Measurements from ENCODE around the gene HOXA1.

The HOXA1 gene

DNA sequence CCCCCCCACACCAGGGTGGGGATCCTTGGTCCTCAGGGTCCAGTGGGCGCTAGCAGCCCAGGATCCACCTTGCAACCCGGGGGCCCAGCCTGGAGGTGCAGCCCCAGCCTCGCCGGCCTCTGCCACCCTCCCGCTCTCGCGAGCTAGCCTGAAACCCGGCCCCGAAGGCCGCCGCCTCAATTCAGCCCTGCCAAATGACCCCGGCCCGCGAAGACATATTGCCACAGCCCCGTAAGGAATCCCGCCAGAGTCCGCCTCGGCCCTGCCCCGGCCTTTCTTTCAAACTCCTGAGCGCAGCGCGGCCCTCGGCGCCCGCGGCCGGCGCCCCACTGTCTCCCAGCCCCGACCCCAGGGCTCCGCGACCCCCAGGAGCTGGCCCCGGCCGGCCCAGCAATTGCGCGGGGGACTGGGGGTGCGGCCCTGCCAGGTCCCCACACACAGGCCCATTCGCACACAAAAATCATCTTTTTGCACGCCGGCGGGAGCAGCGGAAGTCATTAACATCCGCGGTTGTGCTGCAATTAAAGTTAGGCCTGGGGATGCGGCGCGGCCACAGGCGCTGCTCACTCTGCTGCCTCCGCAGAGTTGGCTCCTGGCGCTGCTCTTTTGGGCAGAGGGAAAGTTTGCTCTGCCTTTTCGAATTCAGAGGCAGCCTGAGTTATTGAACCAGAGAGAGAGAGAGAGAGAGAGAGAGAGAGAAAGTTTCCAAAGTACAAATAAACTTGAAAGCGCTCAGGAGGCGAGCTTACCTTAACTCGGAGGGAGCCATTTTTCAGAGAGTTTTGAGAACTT is 43.7 kb upstream of the HOXA1 start:
- no peak overlapping the region for H3K23ac ChIP-seq (ENCODE audit: low read length in 2 of 2)
- H3K4me2 ChIP-seq (ENCODE audit: low read length, poor library complexity, severe bottlenecking), result peak overlapping the region; percentile 49
- DNase-seq, result peak; percentile 25
- peak overlapping the region in 1 of 2 experiments; percentile 57 for H2BK12ac ChIP-seq (ENCODE audit: low read length in 2 of 2)
- peaks cover 11% of the 10 kb centered on the region for H3K4me1 ChIP-seq (ENCODE audit: control insufficient read depth, insufficient read depth, low read depth, low read length)
- no peaks in the 10 kb centered on the region for H3K27me3 ChIP-seq (ENCODE audit: control insufficient read depth in 1 of 2, insufficient read depth in 1 of 2, low read length in 2 of 2)
- peak overlapping the region; percentile 83 for H3K27ac ChIP-seq (ENCODE audit: low read length, poor library complexity, severe bottlenecking)
- no peak overlapping the region for H2AFZ ChIP-seq (ENCODE audit: low read depth, low read length)
- peak overlapping the region; percentile 41 for H2AK5ac ChIP-seq (ENCODE audit: low read length, severe bottlenecking)
- peak overlapping the region; percentile 88 for H2BK5ac ChIP-seq (ENCODE audit: low read depth, low read length, poor library complexity, severe bottlenecking)
- peak overlapping the region; percentile 28 for H4K91ac ChIP-seq (ENCODE audit: low read length)
- WGBS, result 6% methylated on average over 52 of the region's 53 CpGs
- H2BK15ac ChIP-seq (ENCODE audit: low read depth, poor library complexity, severe bottlenecking), result peak overlapping the region; percentile 20
- H4K8ac ChIP-seq (ENCODE audit: low read length), result peak overlapping the region; percentile 78
- no peaks in the 10 kb centered on the region for H3K9me3 ChIP-seq (ENCODE audit: control insufficient read depth, low read length)
- peak overlapping the region in 1 of 2 experiments; percentile 55 for H3K4ac ChIP-seq (ENCODE audit: low read depth in 1 of 2, low read length in 2 of 2)
- no peak overlapping the region for H3K14ac ChIP-seq (ENCODE audit: low read length in 2 of 2)
- H3K79me1 ChIP-seq (replicated peaks; ENCODE audit: low read length, poor library complexity, severe bottlenecking), result no peaks in the 10 kb centered on the region
- H2BK120ac ChIP-seq (ENCODE audit: low read depth, low read length), result no peak overlapping the region
- H3K4me3 ChIP-seq (ENCODE audit: insufficient read depth in 1 of 2, low read depth in 1 of 2, low read length in 2 of 2), result peak overlapping the region; percentile 70 to 82
- H3K9ac ChIP-seq (ENCODE audit: low read length), result peak overlapping the region; percentile 97
- peak overlapping the region in 1 of 2 experiments; percentile 21 for H3K18ac ChIP-seq (ENCODE audit: low read depth in 1 of 2, low read length in 2 of 2)
- peaks cover 3 to 29% of the 10 kb centered on the region in 2 experiments for H3K36me3 ChIP-seq (ENCODE audit: control insufficient read depth in 1 of 2, insufficient read depth in 2 of 2, low read depth in 1 of 2, low read length in 2 of 2)

DNA sequence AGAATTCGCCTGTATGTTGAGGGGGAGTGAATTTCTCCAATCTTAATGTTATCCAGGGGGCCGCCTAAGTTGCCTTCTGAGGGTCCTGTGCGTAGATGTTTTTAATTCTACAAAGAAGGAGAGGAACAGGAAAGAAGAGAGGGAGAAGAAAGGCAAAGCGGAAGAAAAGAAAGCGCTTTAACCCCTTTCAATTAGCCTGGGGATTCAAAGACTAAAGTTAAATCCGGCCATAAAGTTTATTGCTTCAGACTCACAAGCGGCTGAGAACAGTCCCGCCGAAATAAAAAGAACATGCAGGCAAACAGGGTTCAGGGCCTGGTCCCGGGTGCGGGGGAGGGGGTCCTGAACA is 43.2 kb upstream of the HOXA1 start:
- H4K91ac ChIP-seq (ENCODE audit: low read length), result no peak overlapping the region

DNA sequence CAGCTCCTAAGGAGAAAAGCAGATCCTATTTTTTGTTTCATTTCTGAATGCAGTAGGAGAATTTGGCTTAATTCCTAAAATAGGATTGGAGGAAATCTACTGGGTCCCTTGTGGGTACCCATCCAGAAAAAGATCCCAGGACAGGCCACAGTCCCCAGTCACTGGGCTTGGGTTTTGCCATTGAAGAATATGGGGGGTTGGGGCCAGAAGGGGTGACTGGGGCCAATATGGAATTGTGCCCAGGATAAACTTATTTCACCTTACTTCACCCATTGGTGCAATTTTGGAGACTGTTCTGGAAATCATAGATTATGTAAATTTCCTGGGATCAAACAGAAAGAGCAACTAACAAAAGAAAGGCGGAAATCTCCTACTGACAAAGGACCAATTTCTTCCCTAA is 42.7 kb upstream of the HOXA1 start:
- Histone ChIP-seq H3K4me3 (ENCODE audit: insufficient read depth in 1 of 2, low read depth in 1 of 2, low read length in 2 of 2) (peak overlapping the region in 1 of 2 experiments; percentile 82), H2BK12ac (ENCODE audit: low read length in 2 of 2) (no peak overlapping the region), H3K4me1 (ENCODE audit: control insufficient read depth, insufficient read depth, low read depth, low read length) (peaks cover 8% of the 10 kb centered on the region), H3K9me3 (ENCODE audit: control insufficient read depth, low read length) (no peaks in the 10 kb centered on the region), H3K14ac (ENCODE audit: low read length in 2 of 2) (no peak overlapping the region), H3K36me3 (ENCODE audit: control insufficient read depth in 1 of 2, insufficient read depth in 2 of 2, low read depth in 1 of 2, low read length in 2 of 2) (peaks cover 3 to 26% of the 10 kb centered on the region in 2 experiments), H2AK5ac (ENCODE audit: low read length, severe bottlenecking) (peak overlapping the region; percentile 82), H3K23ac (ENCODE audit: low read length in 2 of 2) (no peak overlapping the region), H3K4me2 (ENCODE audit: low read length, poor library complexity, severe bottlenecking) (peak overlapping the region; percentile 49), H2BK15ac (ENCODE audit: low read depth, poor library complexity, severe bottlenecking) (no peak overlapping the region), H2AFZ (ENCODE audit: low read depth, low read length) (no peak overlapping the region), H3K9ac (ENCODE audit: low read length) (peak overlapping the region; percentile 97), H3K4ac (ENCODE audit: low read depth in 1 of 2, low read length in 2 of 2) (no peak overlapping the region), H3K79me1 (replicated peaks; ENCODE audit: low read length, poor library complexity, severe bottlenecking) (no peaks in the 10 kb centered on the region), H2BK120ac (ENCODE audit: low read depth, low read length) (no peak overlapping the region), H3K27me3 (ENCODE audit: control insufficient read depth in 1 of 2, insufficient read depth in 1 of 2, low read length in 2 of 2) (no peaks in the 10 kb centered on the region), H4K91ac (ENCODE audit: low read length) (no peak overlapping the region), H4K8ac (ENCODE audit: low read length) (no peak overlapping the region), H3K27ac (ENCODE audit: low read length, poor library complexity, severe bottlenecking) (peak overlapping the region; percentile 81), H2BK5ac (ENCODE audit: low read depth, low read length, poor library complexity, severe bottlenecking) (peak overlapping the region; percentile 22), H3K18ac (ENCODE audit: low read depth in 1 of 2, low read length in 2 of 2) (no peak overlapping the region)
- no CpG with 5 or more reads among the region's 1 CpG for WGBS
- DNase-seq, result no peak

More for the DNA sequence above, 43.2 kb upstream of the HOXA1 start:
- Histone ChIP-seq H3K23ac (ENCODE audit: low read length in 2 of 2) (no peak overlapping the region), H3K4me2 (ENCODE audit: low read length, poor library complexity, severe bottlenecking) (peak overlapping the region; percentile 49), H3K9me3 (ENCODE audit: control insufficient read depth, low read length) (no peaks in the 10 kb centered on the region), H3K4me3 (ENCODE audit: insufficient read depth in 1 of 2, low read depth in 1 of 2, low read length in 2 of 2) (peak overlapping the region; percentile 70 to 82), H3K79me1 (replicated peaks; ENCODE audit: low read length, poor library complexity, severe bottlenecking) (no peaks in the 10 kb centered on the region), H4K8ac (ENCODE audit: low read length) (no peak overlapping the region), H2BK120ac (ENCODE audit: low read depth, low read length) (no peak overlapping the region), H3K9ac (ENCODE audit: low read length) (peak overlapping the region; percentile 97), H3K4me1 (ENCODE audit: control insufficient read depth, insufficient read depth, low read depth, low read length) (peaks cover 9% of the 10 kb centered on the region), H3K14ac (ENCODE audit: low read length in 2 of 2) (no peak overlapping the region), H3K36me3 (ENCODE audit: control insufficient read depth in 1 of 2, insufficient read depth in 2 of 2, low read depth in 1 of 2, low read length in 2 of 2) (peaks cover 3 to 26% of the 10 kb centered on the region in 2 experiments), H2AFZ (ENCODE audit: low read depth, low read length) (no peak overlapping the region), H3K18ac (ENCODE audit: low read depth in 1 of 2, low read length in 2 of 2) (peak overlapping the region in 1 of 2 experiments; percentile 21), H2AK5ac (ENCODE audit: low read length, severe bottlenecking) (peak overlapping the region; percentile 82), H3K27me3 (ENCODE audit: control insufficient read depth in 1 of 2, insufficient read depth in 1 of 2, low read length in 2 of 2) (no peaks in the 10 kb centered on the region), H2BK15ac (ENCODE audit: low read depth, poor library complexity, severe bottlenecking) (no peak overlapping the region), H2BK12ac (ENCODE audit: low read length in 2 of 2) (peak overlapping the region in 1 of 2 experiments; percentile 57), H2BK5ac (ENCODE audit: low read depth, low read length, poor library complexity, severe bottlenecking) (peak overlapping the region; percentile 88), H3K27ac (ENCODE audit: low read length, poor library complexity, severe bottlenecking) (peak overlapping the region; percentile 81), H3K4ac (ENCODE audit: low read depth in 1 of 2, low read length in 2 of 2) (no peak overlapping the region)
- WGBS, result 27% methylated on average over 10 of the region's 11 CpGs
- peak; percentile 13 for DNase-seq

DNA sequence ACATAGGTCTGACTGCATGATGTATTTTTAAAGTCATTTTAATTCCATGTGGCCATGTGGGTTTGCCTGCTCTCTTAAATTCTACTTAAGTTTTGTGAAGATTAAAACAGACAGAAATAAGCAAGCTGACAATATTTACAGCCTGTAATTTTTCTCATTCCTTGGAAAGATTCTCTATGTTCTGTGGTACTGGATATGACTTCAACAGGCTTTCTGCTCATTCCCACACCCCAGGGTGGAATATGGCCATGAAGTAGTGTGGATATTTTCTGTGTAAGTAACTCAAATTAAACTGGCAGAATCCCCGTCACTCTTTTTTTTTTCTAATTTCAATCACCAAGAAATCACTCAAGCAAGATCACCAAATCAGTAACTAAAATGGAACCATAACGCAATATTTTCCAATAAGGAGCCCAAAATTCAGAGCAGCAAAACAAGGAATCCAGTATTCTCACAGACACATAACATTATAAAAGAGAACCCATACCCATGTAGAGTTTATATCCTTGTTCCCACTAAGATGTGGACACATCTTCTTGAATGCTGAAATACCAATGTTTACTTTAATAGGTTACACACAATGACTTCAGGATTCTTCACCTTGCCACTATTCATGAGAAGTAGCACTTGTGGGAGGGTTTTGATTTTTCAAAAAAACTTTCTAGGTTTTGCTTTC is 42.0 kb upstream of the HOXA1 start:
- H2BK120ac ChIP-seq (ENCODE audit: low read depth, low read length), result no peak overlapping the region
- H3K18ac ChIP-seq (ENCODE audit: low read depth in 1 of 2, low read length in 2 of 2), result no peak overlapping the region
- peak overlapping the region in 1 of 2 experiments; percentile 82 for H3K4me3 ChIP-seq (ENCODE audit: insufficient read depth in 1 of 2, low read depth in 1 of 2, low read length in 2 of 2)
- peak; percentile 17 for DNase-seq
- H3K14ac ChIP-seq (ENCODE audit: low read length in 2 of 2), result no peak overlapping the region
- peak overlapping the region; percentile 97 for H3K9ac ChIP-seq (ENCODE audit: low read length)
- no peak overlapping the region for H2BK12ac ChIP-seq (ENCODE audit: low read length in 2 of 2)
- H4K8ac ChIP-seq (ENCODE audit: low read length), result no peak overlapping the region
- no peaks in the 10 kb centered on the region for H3K79me1 ChIP-seq (replicated peaks; ENCODE audit: low read length, poor library complexity, severe bottlenecking)
- H3K9me3 ChIP-seq (ENCODE audit: control insufficient read depth, low read length), result no peaks in the 10 kb centered on the region
- 80% methylated on average over 2 of the region's 2 CpGs for WGBS
- H2BK15ac ChIP-seq (ENCODE audit: low read depth, poor library complexity, severe bottlenecking), result no peak overlapping the region
- H3K36me3 ChIP-seq (ENCODE audit: control insufficient read depth in 1 of 2, insufficient read depth in 2 of 2, low read depth in 1 of 2, low read length in 2 of 2), result peaks cover 0 to 26% of the 10 kb centered on the region in 2 experiments
- H3K23ac ChIP-seq (ENCODE audit: low read length in 2 of 2), result no peak overlapping the region
- H3K4me2 ChIP-seq (ENCODE audit: low read length, poor library complexity, severe bottlenecking), result peak overlapping the region; percentile 49
- no peak overlapping the region for H2AFZ ChIP-seq (ENCODE audit: low read depth, low read length)
- no peaks in the 10 kb centered on the region for H3K27me3 ChIP-seq (ENCODE audit: control insufficient read depth in 1 of 2, insufficient read depth in 1 of 2, low read length in 2 of 2)
- no peak overlapping the region for H4K91ac ChIP-seq (ENCODE audit: low read length)
- no peak overlapping the region for H3K4ac ChIP-seq (ENCODE audit: low read depth in 1 of 2, low read length in 2 of 2)
- H3K27ac ChIP-seq (ENCODE audit: low read length, poor library complexity, severe bottlenecking), result peak overlapping the region; percentile 81
- no peak overlapping the region for H2AK5ac ChIP-seq (ENCODE audit: low read length, severe bottlenecking)
- H3K4me1 ChIP-seq (ENCODE audit: control insufficient read depth, insufficient read depth, low read depth, low read length), result peaks cover 6% of the 10 kb centered on the region
- no peak overlapping the region for H2BK5ac ChIP-seq (ENCODE audit: low read depth, low read length, poor library complexity, severe bottlenecking)
